Astrocyte of the cerebellum (primary cell): ENCODE measurements around the gene PERCC1.

Experiments
- DNase-seq: peaks from one replicate; pipeline ENCODE4 v3.0.0-alpha.2; 2011; ENCODE audit warnings: low read depth
- H3K4me3 ChIP-seq: 2 replicates; pipeline ENCODE4 v1.5.1; 2011; ENCODE audit warnings: mild to moderate bottlenecking, low read depth, low read length, moderate library complexity
- in situ Hi-C: cut with HindIII; loops from 2 replicates; pipeline ENCODE4 v1.10.0; 2017; ENCODE audit warnings: low sequenced_read_pairs
- TF ChIP-seq, protein P1 (sequence below): IDR thresholded peaks from 2 replicates; pipeline ENCODE4 v1.5.1; 2012; ENCODE audit warnings: low read length, low read depth, moderate library complexity, mild to moderate bottlenecking; ENCODE audit errors: missing control alignments

Gene PERCC1

DNA sequence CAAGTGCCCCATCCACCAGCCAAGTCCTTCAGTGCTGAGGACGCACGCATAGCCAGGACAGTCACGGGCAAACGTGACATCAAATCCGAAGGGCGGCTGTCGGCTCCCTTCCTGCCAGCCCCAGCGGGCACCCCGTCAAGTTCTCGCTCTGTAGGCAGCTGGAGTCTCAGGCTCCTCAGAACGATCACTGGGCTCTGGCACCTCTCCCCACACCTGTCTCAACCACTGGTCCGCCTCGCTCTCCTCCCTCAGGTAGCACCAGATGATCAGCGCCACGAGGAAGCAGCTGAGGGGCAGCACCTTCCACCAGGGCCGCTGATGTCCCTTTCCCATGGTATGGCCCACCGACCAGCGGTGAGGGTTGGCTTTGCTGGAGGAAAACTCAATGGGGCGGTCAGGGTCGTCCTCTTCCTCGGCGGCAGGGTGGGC, 10.8 kb upstream of the PERCC1 start:
- peak overlapping the region; percentile 83 for H3K4me3 ChIP-seq
- TF ChIP-seq, protein P1, sequence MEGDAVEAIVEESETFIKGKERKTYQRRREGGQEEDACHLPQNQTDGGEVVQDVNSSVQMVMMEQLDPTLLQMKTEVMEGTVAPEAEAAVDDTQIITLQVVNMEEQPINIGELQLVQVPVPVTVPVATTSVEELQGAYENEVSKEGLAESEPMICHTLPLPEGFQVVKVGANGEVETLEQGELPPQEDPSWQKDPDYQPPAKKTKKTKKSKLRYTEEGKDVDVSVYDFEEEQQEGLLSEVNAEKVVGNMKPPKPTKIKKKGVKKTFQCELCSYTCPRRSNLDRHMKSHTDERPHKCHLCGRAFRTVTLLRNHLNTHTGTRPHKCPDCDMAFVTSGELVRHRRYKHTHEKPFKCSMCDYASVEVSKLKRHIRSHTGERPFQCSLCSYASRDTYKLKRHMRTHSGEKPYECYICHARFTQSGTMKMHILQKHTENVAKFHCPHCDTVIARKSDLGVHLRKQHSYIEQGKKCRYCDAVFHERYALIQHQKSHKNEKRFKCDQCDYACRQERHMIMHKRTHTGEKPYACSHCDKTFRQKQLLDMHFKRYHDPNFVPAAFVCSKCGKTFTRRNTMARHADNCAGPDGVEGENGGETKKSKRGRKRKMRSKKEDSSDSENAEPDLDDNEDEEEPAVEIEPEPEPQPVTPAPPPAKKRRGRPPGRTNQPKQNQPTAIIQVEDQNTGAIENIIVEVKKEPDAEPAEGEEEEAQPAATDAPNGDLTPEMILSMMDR = no peak
- in situ Hi-C loops = no loop called here
- DNase-seq = no peak

DNA sequence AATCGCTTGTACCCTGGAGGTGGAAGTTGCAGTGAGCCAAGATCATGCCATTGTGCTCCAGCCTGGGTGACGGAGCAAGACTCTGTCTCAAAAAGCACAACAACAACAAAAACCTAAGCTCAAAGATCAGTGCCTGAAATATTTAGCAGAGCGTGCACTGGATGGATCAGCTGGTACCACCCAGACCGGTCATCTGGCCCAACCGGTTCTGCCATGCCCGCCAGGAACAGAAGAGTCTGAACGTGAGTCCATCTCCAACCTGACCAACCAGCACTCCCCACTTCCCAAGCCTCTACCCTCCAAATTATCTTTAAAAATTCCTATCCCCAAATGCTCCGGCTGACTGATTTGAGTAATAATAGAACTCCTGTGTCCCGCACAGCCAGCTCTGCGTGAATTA, 8.8 kb upstream of the PERCC1 start:
- H3K4me3 ChIP-seq = no peak overlapping the region
- in situ Hi-C loops = no loop called here
- DNase-seq = no peak
- TF ChIP-seq, protein P1 = no peak

- in situ Hi-C loops = no loop called here
- H3K4me3 ChIP-seq = no peak overlapping the region
- DNase-seq = no peak
- TF ChIP-seq, protein P1 = no peak
Measured at GRCh38 chr16:1424028-1424427, 6.8 kb upstream of the PERCC1 start.

GRCh38 chr16:1425616-1426370, 5.1 kb upstream of the PERCC1 start:
- TF ChIP-seq, protein P1 = no peak
- DNase-seq = no peak
- H3K4me3 ChIP-seq = no peak overlapping the region
- in situ Hi-C loops = no loop called here

DNA sequence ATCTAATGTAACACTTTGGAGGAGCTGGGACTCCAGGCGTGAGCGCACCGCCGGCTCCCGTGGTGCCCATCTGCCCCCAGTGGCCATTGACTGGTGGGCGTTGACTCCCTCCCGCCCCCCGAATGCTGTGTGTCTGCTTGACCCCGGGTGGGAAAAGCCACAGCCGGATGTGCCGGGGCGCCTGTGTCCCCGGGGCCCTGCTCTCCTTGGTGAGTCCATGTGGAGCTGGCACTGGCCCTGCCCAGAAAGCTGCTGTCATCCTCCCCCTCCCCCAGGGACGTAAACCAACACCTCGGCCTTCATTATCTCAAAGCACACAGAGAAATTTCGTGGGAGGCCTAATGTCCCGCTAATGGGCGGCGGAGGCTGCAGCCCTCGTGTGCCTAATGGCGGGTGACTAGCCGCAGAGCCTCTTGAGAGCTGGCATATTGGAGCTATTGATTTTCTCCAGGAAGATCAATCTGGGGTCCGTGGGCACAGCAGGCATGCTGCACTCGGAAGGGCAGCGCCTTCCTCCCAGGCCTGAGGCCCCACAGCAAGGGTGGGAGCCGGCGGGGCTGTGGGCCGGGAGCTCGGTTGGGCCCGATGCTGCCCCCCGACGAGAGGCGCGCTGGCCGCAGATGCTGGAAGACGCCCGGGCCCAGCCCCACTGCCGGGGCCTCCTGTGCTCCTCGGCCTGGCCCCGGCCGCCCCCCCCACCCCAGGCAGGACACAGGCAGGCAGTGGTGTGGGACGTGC, 4.0 kb upstream of the PERCC1 start:
- DNase-seq = no peak
- no peak overlapping the region for H3K4me3 ChIP-seq
- TF ChIP-seq, protein P1 = no peak
- in situ Hi-C loops = no loop called here

- no peak for DNase-seq
- in situ Hi-C loops = no loop called here
- no peak overlapping the region for H3K4me3 ChIP-seq
- TF ChIP-seq, protein P1 = no peak
Measured at GRCh38 chr16:1427473-1428461, 3.1 kb upstream of the PERCC1 start.
